ENCODE measurements around the gene MPP1.
"Not testable (repeated sequence)": the region's sequence is repeated elsewhere in the genome, so short reads cannot be mapped to it uniquely, and the experiment has no call there.

MPP1 gene
- 5.7 to 15.2 reads per million in 2 experiments for total RNA-seq

- DNase-seq (ENCODE audit: low read depth): peak; percentile 61
Measured at GRCh38 chrX:154804957-154805695, at the start of gene MPP1. Gene MPP1 (minus strand): TSS chrX:154805485. CDS start chrX:154805373, 112 bp downstream.

- no peak for DNase-seq (ENCODE audit: low read depth)
Measured at GRCh38 chrX:154850957-154851611, 45.8 kb upstream of the MPP1 start.

GRCh38 chrX:154840856-154841255, 35.6 kb upstream of the MPP1 start:
- no peak for DNase-seq (ENCODE audit: low read depth)

GRCh38 chrX:154836163-154836562, 30.9 kb upstream of the MPP1 start:
- no peak for DNase-seq (ENCODE audit: low read depth)

GRCh38 chrX:154834562-154834961, 29.3 kb upstream of the MPP1 start, which contains the start of gene SMIM9:
Gene SMIM9 (minus strand): TSS chrX:154834662. CDS start chrX:154830856, 3,806 bp downstream.
- no peak for DNase-seq (ENCODE audit: low read depth)

- DNase-seq (ENCODE audit: low read depth): no peak
Measured at GRCh38 chrX:154833746-154834274, 28.5 kb upstream of the MPP1 start.

- DNase-seq (ENCODE audit: low read depth): no peak
Measured at GRCh38 chrX:154829926-154830442, 24.7 kb upstream of the MPP1 start.

GRCh38 chrX:154829134-154829533, 23.8 kb upstream of the MPP1 start:
- no peak for DNase-seq (ENCODE audit: low read depth)

- no peak for DNase-seq (ENCODE audit: low read depth)
Measured at GRCh38 chrX:154828016-154828408, 22.7 kb upstream of the MPP1 start.

GRCh38 chrX:154827194-154828015, 22.1 kb upstream of the MPP1 start:
- DNase-seq (ENCODE audit: low read depth): no peak

GRCh38 chrX:154825586-154825985, 20.3 kb upstream of the MPP1 start:
- not testable (repeated sequence) for DNase-seq (ENCODE audit: low read depth)

GRCh38 chrX:154824638-154825037, 19.4 kb upstream of the MPP1 start:
- DNase-seq (ENCODE audit: low read depth): no peak

- no peak for DNase-seq (ENCODE audit: low read depth)
Measured at GRCh38 chrX:154822029-154822428, 16.7 kb upstream of the MPP1 start.

GRCh38 chrX:154821523-154821922, 16.2 kb upstream of the MPP1 start:
- no peak for DNase-seq (ENCODE audit: low read depth)

- DNase-seq (ENCODE audit: low read depth): no peak
Measured at GRCh38 chrX:154819771-154820341, 14.6 kb upstream of the MPP1 start.

- DNase-seq (ENCODE audit: low read depth): no peak
Measured at GRCh38 chrX:154818916-154819770, 13.9 kb upstream of the MPP1 start.

- DNase-seq (ENCODE audit: low read depth): not testable (repeated sequence)
Measured at GRCh38 chrX:154817048-154817618, 11.8 kb upstream of the MPP1 start.

GRCh38 chrX:154816326-154816898, 11.1 kb upstream of the MPP1 start:
- DNase-seq (ENCODE audit: low read depth): not testable (repeated sequence)

GRCh38 chrX:154815274-154815818, 10.1 kb upstream of the MPP1 start:
- DNase-seq (ENCODE audit: low read depth): no peak

GRCh38 chrX:154813801-154814200, 8.5 kb upstream of the MPP1 start:
- DNase-seq (ENCODE audit: low read depth): no peak

Data from T follicular helper cell (primary cell).